Gastrocnemius medialis (tissue), 4 donors: ENCODE data around the gene NTM.

Source experiments
- POLR2A ChIP-seq, 2 donors: fragments of 450-650 bp; IDR thresholded peaks; one replicate each; pipeline ENCODE4 v1.6.1; 2017; ENCODE audit warnings: antibody characterized with exemption in 2 of 2, mild to moderate bottlenecking in 2 of 2, moderate library complexity in 2 of 2
- TF ChIP-seq, protein P1 (sequence below), 5 experiments: fragments of 450-650 bp in 3 of 5; fragments of 200-600 bp in 2 of 5; sonication (generic) in 2 of 5; IDR thresholded peaks in 4 of 5; conservative IDR thresholded peaks in 1 of 5; 1 replicate in 4 of 5; 2 replicates in 1 of 5; pipeline ENCODE4 v1.5.1; 2016 to 2019; ENCODE audit warnings: antibody characterized with exemption in 5 of 5, mild to moderate bottlenecking in 3 of 5, moderate library complexity in 3 of 5

DNA sequence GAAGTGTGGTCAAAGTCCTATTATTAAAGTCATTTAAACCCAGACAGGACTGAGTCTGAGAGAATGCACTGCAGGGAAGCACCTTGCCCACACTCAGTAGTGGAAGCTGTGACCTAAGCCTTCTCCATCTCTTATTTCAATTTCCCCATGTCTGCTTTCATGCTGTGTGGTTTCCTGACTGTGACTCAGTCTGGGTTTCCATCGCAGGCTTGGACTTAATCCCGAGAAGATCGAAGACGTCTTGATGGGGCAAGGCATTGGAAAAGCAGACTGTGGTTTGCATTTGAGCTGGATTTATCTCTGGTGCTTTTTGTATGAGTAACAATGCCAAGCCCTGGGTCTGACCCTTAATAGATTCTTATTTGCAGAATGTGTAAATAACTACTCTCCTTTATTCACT is 238.9 kb downstream of the NTM start:
- TF ChIP-seq, protein P1, sequence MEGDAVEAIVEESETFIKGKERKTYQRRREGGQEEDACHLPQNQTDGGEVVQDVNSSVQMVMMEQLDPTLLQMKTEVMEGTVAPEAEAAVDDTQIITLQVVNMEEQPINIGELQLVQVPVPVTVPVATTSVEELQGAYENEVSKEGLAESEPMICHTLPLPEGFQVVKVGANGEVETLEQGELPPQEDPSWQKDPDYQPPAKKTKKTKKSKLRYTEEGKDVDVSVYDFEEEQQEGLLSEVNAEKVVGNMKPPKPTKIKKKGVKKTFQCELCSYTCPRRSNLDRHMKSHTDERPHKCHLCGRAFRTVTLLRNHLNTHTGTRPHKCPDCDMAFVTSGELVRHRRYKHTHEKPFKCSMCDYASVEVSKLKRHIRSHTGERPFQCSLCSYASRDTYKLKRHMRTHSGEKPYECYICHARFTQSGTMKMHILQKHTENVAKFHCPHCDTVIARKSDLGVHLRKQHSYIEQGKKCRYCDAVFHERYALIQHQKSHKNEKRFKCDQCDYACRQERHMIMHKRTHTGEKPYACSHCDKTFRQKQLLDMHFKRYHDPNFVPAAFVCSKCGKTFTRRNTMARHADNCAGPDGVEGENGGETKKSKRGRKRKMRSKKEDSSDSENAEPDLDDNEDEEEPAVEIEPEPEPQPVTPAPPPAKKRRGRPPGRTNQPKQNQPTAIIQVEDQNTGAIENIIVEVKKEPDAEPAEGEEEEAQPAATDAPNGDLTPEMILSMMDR (IDR thresholded peaks at IDR 0.05 in 4 of 5, conservative IDR thresholded peaks at IDR 0.05 in 1 of 5) = no peak
- TF ChIP-seq POLR2A (IDR thresholded peaks at IDR 0.05) = no peak
